GM13977 (cell line): ENCODE data around the gene ATPAF1.
"Not testable (repeated sequence)": the region's sequence is repeated elsewhere in the genome, so short reads cannot be mapped to it uniquely, and the experiment has no call there.

Source experiments
- DNase-seq: peaks from one replicate; pipeline ENCODE4 v3.0.0; 2012; ENCODE audit warnings: low spot score
- in situ Hi-C: fragments of 300-500 bp; cut with MboI; formaldehyde crosslinking; loops from one replicate; pipeline ENCODE4 v1.12.0; 2022; ENCODE audit warnings: low sequenced_read_pairs, low pct_unique_long_range_greater_than_20kb, mixed read lengths, inconsistent platforms; ENCODE audit not compliant: unreplicated experiment
- TF ChIP-seq, protein P1 (sequence below): IDR thresholded peaks from 2 replicates; pipeline ENCODE4 v1.5.1; 2012; ENCODE audit warnings: mild to moderate bottlenecking, control low read depth; ENCODE audit not compliant: insufficient read depth; ENCODE audit errors: extremely low read depth, missing control alignments

The ATPAF1 gene

DNA sequence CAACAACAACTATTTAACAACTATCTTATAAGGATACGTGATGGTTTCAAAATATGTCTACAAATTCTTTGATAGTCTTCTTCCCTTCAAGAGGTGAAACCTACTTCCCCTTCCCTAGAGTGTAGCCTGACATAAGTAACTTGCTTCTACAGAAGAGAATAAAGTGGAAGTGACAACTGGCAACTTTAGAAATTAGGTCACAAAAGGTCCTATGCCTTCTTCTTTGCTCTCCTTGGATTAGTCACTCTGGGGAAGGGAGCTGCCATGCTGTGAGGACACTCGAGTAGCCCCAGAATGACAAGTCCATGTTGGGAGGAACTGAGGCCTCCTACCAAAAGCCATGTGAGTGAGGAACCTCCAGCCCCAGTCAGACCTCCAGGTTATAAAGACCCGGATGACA is 31.5 kb upstream of the ATPAF1 start:
- DNase-seq, result no peak
- TF ChIP-seq, protein P1, sequence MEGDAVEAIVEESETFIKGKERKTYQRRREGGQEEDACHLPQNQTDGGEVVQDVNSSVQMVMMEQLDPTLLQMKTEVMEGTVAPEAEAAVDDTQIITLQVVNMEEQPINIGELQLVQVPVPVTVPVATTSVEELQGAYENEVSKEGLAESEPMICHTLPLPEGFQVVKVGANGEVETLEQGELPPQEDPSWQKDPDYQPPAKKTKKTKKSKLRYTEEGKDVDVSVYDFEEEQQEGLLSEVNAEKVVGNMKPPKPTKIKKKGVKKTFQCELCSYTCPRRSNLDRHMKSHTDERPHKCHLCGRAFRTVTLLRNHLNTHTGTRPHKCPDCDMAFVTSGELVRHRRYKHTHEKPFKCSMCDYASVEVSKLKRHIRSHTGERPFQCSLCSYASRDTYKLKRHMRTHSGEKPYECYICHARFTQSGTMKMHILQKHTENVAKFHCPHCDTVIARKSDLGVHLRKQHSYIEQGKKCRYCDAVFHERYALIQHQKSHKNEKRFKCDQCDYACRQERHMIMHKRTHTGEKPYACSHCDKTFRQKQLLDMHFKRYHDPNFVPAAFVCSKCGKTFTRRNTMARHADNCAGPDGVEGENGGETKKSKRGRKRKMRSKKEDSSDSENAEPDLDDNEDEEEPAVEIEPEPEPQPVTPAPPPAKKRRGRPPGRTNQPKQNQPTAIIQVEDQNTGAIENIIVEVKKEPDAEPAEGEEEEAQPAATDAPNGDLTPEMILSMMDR, result no peak
- in situ Hi-C loops, result no loop called here

DNA sequence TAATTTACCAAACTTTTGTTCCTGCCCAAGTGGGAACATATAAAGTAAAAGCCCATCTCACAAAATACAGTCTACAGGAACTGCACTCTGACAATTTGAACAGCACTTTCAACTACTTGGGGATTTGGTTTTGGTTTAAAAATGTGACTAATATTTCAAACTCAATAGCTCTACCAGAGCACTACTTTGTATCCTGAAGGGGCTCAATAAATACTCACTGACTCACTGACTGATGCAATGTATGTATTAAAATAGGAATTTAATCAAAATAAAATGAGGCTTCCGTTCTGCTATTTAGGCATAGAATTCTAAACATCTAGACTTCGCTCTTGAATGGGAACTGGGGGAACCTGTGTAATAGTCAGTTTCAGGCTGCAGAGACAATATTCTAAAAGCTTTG is 28.9 kb upstream of the ATPAF1 start:
- in situ Hi-C loops, result no loop called here
- TF ChIP-seq, protein P1, result no peak

DNA sequence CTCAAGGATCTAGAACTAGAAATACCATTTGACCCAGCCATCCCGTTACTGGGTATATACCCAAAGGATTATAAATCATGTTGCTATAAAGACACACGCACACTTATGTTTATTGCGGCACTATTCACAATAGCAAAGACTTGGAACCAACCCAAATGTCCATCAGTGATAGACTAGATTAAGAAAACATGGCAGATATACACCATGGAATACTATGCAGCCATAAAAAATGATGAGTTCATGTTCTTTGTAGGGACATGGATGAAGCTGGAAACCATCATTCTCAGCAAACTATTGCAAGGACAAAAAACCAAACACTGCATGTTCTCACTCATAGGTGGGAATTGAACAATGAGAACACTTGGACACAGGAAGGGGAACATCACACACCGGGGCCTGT is 26.5 kb upstream of the ATPAF1 start:
- in situ Hi-C loops, result not testable (repeated sequence)

More for the DNA sequence above, 28.9 kb upstream of the ATPAF1 start:
- no peak for DNase-seq

DNA sequence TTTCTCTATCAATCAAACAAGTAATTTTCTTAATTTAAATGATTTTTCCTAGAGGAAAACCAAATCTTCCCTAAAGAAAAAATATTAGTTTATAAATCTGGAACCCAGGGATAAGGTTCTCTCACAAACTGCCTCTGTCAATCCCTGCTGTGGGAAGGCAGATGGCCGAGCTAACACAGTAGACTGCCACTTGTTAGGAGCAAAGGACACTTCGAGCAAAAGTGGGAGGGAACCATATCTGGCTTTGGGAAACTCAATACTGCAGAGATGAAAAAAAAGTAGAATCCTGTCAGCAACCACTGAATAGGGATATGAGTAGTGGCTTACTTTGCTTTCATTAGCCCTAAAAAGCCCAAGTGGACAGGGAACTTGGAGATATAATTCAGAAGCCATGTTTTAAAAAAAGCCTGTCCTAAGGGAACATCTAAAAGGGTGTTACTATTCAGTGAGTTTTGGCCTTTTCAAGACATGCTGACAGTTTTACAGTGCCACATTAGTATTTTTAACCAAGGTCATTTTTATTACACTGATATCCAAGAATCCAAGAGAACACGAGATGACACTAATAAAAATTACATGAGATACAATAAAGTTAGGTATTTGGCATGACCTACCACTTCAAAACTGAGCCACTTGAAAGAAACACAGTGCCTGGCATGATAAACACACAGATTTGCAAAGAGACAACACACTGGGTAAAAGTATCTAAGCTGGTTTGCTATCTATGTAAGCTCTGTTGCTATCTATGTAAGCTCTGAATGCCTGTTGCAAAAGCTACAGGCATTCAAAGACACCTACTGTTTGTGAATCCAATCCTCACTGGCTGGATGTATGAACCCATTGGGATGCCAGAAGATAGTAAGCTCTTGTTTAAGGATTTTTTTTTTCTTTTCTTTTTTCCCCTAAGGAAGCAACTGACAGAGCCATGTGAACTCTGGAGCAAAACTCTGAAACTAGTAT is 24.9 kb upstream of the ATPAF1 start:
- in situ Hi-C loops, result no loop called here

More for the DNA sequence above, 26.5 kb upstream of the ATPAF1 start:
- DNase-seq, result not testable (repeated sequence)

DNA sequence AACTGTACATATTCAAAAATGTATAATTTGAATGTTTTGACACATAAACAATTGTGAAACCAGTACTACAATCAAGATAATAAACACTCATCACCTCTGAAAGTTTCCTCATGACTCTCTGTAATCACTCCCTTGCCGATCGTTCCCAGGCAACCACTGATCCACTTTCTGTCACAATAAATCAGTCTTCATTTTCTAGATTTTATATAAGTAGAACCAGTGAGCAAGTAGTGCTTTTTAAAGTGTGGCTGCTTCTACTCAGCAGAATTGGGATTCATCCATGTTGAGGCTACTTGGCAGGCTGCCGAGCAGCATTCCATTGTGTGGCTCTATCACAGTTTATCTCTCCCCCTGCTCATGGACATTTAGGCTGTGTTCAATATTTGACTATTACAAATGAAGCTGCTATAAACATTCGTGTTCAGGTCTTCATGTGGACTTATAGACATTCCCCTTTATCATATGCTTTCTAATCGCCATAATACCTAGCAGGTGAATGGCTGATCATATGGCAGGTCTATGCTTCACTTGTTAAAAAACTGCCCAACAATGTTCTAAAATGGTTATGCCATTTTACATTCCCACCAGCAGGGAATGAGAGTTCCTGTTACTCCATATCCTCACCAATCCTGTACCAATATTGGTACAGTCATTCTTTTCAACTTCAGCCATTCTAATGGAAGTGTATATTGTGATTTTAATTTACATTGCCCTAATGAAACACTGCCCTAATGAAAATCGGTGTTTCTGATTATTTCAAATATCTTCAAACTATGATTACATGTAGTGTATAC is 24.0 kb upstream of the ATPAF1 start:
- TF ChIP-seq, protein P1, result no peak
- no peak for DNase-seq
- in situ Hi-C loops, result no loop called here

More for the DNA sequence above, 24.9 kb upstream of the ATPAF1 start:
- DNase-seq, result no peak
- TF ChIP-seq, protein P1, result no peak

DNA sequence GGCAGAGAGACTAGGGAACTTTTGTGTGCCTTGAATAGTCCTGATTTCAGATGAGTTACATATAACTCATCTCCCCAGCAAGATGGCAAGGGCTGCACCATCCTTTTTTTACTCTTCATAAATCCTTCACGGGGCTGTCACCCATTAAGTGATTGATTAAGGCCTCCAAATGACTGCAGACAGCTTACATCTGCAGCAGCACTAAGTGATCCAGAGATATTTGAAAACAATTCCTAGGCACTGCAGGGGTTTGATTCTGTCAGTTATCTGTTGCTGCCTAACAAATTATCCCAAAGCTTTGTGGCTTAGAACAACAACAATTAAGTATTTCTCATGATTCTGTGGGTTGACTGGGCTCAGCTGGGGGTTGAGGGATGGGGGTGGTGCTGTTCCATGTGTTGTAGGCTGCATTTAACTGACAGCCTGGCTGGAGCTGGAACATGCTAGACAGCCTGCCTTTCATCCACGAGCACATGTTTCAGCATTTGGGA is 22.8 kb upstream of the ATPAF1 start:
- TF ChIP-seq, protein P1, result no peak
- no peak for DNase-seq
- in situ Hi-C loops, result no loop called here

DNA sequence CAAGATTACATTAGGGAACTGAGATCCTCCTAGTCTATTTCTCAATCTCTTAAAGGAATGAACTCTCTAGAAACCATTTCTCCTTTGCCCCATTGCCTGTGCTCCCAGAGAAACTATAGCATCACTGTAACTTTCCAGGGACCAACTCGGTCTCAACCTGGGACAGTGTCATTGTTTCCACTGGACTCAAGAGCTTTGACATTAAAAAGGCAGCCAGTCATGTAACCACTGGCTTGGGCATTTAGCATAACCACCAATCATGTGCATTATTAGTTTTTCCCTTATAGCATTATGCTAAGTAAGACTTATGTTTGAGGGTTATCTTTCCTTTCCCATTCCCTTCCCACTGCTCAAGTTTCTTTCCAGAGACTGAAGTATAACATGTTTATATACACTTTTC is 21.7 kb upstream of the ATPAF1 start:
- in situ Hi-C loops, result no loop called here
- no peak for DNase-seq
- TF ChIP-seq, protein P1, result no peak
